Hepatocyte (in vitro differentiated cells): ENCODE measurements around the gene INPP5K.

ENCODE experiments used
- EZH2phosphoT487 ChIP-seq: fragments of 200-600 bp; sonication (generic); IDR thresholded peaks from one replicate; pipeline ENCODE4 v1.6.1; 2018; ENCODE audit warnings: antibody characterized with exemption, mild to moderate bottlenecking, low read depth, moderate library complexity; ENCODE audit not compliant: unreplicated experiment, severe bottlenecking
- TF ChIP-seq, protein P1 (sequence below): fragments of 200-600 bp; sonication (generic); IDR thresholded peaks from 2 replicates; pipeline ENCODE4 v1.5.1; 2016; ENCODE audit warnings: antibody characterized with exemption, mild to moderate bottlenecking; ENCODE audit not compliant: poor library complexity

DNA sequence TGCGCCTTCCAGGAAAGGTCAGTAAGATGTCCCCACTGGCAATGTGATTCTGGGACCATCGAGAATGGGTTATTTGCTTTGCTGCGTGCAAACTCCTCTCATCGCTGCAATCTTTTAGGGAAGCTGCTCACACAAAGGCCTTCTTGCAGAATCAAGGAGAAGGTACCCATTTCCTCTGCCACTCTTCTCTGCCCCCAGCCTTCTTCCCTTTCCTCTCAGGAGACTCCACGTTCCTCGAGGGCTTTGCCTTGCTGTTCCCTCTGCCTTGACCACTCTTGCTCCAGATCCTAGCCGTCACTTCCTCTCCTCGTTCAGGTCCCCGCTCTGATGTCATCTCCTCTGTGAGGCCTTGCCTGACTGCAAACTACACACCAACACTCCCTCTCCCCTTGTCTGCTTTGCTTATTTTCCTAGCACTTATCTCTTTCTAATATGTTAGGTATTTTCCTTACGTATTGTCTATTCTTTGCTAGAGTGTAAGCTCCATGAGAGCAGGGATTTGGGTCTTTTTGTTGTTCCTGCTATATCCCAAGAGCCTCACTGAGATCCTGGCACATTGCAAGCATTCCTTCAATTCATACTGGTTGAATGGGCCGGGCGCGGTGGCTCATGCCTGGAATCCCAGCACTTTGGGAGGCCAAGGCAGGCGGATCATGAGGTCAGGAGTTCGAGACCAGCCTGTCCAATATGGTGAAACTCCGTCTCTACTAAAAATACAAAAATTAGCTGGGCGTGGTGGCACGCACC is 55.0 kb downstream of the INPP5K start:
- TF ChIP-seq, protein P1, sequence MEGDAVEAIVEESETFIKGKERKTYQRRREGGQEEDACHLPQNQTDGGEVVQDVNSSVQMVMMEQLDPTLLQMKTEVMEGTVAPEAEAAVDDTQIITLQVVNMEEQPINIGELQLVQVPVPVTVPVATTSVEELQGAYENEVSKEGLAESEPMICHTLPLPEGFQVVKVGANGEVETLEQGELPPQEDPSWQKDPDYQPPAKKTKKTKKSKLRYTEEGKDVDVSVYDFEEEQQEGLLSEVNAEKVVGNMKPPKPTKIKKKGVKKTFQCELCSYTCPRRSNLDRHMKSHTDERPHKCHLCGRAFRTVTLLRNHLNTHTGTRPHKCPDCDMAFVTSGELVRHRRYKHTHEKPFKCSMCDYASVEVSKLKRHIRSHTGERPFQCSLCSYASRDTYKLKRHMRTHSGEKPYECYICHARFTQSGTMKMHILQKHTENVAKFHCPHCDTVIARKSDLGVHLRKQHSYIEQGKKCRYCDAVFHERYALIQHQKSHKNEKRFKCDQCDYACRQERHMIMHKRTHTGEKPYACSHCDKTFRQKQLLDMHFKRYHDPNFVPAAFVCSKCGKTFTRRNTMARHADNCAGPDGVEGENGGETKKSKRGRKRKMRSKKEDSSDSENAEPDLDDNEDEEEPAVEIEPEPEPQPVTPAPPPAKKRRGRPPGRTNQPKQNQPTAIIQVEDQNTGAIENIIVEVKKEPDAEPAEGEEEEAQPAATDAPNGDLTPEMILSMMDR: no peak
- no peak for TF ChIP-seq EZH2phosphoT487
